AG08395 (cell line): ENCODE results near the gene RYK.
"Not testable (repeated sequence)": the region's sequence is repeated elsewhere in the genome, so short reads cannot be mapped to it uniquely, and the experiment has no call there.

Source experiments
- DNase-seq: peaks from one replicate; pipeline ENCODE4 v3.0.0; 2012; ENCODE audit warnings: mixed read lengths, low spot score

RYK gene

DNA sequence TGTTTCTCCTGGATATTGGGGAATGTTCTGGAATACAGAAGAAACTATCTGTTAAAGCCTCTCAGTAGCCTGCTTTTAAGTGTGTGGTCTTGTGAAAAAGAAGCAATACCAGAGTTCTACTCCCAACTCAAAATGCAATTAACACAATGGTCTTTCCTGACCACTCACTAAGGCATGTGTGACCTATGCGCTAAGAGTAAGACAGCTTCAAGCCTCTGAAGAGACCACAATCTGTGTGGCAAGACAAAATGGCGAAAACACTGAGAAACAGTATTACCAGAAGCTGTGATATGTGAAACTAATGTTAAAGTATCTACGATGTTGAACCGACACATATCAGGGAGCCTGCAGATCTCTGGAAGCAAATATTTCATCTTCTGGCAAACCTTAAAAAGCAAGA, 33.8 kb downstream of the RYK start:
- DNase-seq, result no peak

- DNase-seq, result no peak
Measured at GRCh38 chr3:134216191-134216764, 34.4 kb downstream of the RYK start.

DNA sequence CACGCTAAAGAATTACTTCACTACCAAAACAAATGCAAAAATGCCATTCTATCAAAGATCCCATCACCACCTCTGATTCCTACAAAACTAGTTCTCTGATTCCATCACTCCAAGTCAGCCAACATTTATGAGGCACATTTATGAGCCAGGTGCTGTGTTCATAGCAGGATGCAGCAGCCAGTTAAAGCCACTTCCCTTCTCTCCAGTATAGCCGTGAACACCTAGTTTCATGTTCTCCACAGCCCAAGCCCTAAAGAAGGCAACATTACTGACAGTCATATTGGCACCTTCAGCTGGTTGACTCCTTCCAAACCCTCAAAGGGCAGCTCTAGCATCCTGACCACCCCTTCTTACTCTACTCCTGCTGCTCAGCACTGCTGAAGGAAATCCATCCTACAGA, 36.4 kb downstream of the RYK start:
- DNase-seq, result no peak

GRCh38 chr3:134212967-134213665, 37.5 kb downstream of the RYK start:
- peak; percentile 78 for DNase-seq

DNA sequence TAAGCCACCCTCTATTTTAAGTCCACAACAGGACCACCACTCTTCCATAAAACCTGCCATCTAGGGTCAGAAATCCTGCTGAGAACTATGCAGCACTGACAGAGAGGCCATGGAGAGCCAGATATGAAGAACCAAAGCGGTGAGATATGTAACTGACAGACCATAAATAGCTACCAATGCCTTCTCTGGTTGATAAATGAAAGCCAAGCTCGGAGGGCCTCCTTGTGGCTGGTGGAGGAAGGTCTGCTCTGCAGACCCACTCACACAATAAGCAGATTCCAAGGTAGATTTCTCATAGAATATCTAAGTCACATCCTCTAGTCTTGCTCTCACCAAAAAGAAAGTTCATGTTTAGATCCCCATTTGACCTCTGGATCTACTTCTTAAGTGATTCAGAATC, 38.9 kb downstream of the RYK start:
- DNase-seq, result peak; percentile 54

GRCh38 chr3:134205451-134205850, 45.2 kb downstream of the RYK start:
- no peak for DNase-seq

GRCh38 chr3:134201201-134202130, 49.2 kb downstream of the RYK start:
- peak; percentile 77 for DNase-seq

DNA sequence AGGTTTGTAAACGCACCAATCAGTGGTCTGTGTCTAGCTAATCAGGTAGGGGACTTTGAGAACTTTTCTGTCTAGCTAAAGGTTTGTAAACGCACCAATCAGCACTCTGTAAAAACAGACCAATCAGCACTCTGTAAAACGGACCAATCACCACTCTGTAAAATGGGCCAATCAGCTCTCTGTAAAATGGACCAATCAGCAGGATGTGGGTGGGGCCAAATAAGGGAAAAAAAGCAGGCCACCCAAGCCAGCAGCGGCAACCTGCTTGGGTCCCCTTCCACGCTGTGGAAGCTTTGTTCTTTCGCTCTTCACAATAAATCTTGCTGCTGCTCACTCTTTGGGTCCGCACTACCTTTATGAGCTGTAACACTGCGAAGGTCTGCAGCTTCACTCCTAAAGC, 50.8 kb downstream of the RYK start:
- DNase-seq, result not testable (repeated sequence)

DNA sequence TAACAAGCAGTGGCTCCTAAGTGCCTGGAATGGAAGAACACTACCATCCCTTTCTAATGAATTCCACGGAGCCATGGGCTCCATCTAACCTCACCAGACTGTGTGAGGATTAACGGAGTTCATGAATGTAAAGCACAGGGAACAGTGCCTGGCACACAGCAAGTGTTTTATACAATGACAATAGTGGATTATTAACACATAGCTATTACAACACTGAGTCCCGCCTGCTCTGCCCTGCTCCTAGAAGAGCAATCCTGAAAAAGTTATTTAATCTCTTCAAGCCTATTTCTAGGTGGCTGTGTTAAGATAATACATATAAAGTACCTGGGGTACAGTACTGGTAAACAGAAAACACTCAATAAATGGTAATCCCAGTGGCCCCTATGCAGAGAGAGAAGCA, 51.4 kb downstream of the RYK start:
- DNase-seq, result no peak

GRCh38 chr3:134198414-134198813, 52.2 kb downstream of the RYK start:
- no peak for DNase-seq

- peak; percentile 79 for DNase-seq
Measured at GRCh38 chr3:134197681-134198261, 52.9 kb downstream of the RYK start.

DNA sequence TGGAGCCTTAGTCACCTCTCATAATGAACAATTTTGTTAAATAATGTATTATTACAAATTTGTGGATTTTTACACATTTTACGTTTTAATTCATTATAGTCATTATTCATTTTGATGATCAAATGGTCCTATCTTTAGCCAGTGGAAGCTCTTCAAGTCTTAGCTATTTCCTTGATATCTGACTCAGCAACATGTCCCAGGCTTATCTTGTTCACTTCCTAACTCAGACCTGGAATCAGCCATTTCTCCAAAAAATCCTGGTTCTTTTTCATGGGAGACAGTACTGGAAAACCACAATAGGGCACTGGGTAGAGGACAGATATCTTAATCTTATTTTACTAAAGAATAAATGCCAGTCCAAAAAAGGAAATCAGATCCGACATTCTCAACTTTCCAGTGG, 56.4 kb downstream of the RYK start:
- no peak for DNase-seq

DNA sequence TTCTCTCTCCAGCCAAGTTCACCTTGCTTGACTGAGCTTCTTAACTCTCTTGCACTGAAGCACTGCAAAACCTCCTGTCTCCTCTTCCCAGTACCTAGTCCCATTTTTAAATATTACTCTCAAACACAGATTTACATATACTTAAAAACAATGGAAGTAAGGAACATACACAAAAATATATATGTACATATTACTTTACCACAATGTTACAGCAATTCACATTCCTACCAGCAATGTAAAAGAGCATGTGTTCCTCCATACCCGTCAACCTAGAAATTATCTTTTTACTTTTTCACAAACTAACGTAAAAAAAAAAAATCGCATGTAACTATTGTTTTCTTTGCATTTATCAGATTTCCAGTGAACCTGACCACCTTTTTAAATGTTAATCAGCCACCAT, 60.4 kb downstream of the RYK start:
- DNase-seq, result no peak

DNA sequence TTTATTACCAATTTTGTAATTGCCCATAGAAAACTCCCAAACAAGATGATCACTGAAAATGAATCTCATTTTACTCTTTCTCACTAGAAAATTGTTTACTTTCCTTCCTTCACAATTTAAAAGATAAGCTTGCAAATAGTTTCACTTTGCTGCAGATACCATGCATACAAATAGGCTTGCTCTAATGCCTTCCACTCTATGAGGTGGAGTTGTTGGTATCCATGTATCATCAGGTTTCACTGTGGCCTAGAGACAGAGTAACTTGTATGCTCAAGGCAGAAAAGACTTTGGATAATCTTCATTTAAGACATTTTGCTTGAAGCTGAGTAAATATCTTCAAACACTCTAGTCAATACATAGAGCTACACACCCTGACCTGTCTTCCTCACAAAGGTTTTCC, 60.8 kb downstream of the RYK start:
- no peak for DNase-seq

DNA sequence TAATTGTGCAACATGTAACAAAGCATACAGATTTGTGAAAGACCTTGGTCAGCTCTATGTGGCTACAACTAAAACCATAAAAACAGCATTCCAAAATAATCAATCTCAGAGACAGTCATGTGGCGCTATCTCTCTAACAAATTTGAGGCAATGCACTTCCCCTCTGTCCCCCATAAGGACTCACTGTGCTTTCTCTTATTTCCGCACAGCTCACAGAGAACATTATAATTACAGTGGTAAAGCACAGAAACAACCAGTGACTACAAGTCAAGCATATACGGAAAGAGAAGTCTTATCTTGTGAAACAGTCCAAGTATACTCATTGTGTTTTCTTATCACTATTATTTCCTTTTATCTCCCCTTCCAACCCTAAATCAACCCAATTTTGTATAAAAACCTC, 64.3 kb downstream of the RYK start:
- DNase-seq, result no peak

DNA sequence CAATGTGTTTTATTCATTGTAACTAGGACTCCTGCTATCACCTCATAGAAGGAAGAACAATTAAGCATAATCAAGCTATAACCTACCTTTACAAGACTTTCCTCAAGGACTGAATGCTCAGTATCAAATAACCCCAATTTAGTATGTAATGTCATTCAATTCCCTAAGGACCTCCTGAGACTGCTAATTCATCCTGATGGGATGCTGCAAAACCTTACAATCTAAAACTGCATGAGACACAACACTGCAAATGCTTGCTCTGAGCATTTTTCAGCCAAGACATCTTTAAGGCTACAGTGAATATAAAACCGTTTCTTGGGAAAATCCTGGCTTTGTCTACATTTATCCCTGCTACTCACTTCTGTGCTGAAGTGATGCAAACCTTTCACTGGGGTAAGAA, 69.9 kb downstream of the RYK start:
- no peak for DNase-seq

DNA sequence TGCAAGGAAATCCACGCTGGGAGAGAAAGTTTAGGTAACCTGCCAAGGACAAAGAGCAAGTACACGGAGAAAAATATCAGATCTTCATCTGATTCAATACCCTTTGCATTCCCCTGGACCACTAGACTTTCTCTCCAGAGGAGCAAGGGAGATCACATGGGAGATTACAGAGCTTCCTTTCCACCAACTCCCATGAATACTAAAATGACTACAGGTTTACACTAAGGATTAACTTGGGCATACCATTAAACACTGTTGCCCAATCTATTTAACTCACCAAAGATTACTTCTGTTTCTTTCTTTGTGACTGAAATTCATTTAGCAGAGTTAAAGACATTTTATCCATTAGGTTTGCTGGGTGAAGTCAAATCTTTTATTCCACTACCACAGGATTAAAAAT, 71.2 kb downstream of the RYK start:
- no peak for DNase-seq

GRCh38 chr3:134163096-134163495, 87.6 kb downstream of the RYK start:
- no peak for DNase-seq

- DNase-seq, result no peak
Measured at GRCh38 chr3:134161898-134162615, 88.6 kb downstream of the RYK start.

- no peak for DNase-seq
Measured at GRCh38 chr3:134155446-134155845, 95.2 kb downstream of the RYK start.

- no peak for DNase-seq
Measured at GRCh38 chr3:134153761-134154160, 96.9 kb downstream of the RYK start.

DNA sequence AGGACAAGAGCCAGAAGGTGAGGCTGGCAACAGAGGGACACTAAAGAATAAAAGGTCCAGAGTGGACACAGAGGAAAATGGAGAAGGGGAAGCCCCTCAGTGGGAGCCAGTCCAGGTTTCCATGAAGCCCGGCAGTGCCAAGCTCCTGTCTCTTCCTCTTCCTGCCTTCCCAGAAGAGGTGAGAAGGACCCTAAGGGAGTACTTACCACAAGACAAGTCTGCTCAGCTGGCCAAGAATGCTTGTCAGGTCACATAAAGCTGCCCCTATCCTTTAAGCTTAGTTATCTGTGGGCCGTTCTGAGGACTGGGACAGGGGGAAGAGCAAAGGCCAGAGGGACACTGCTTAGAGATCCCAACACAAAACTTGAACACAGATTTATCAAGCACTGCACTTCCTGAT, 100.2 kb downstream of the RYK start:
- no peak for DNase-seq
